GM10266 (cell line): Measurements from ENCODE around the gene CDC26.
A peak's percentile ranks its signal among the peaks of the same experiment; 100 is the strongest.

Experiments
- DNase-seq: peaks from one replicate; pipeline ENCODE4 v3.0.0; 2012; ENCODE audit errors: extremely low spot score
- CTCF ChIP-seq: IDR thresholded peaks from 2 replicates; pipeline ENCODE4 v1.5.1; 2012; ENCODE audit warnings: mild to moderate bottlenecking, low read depth; ENCODE audit not compliant: control insufficient read depth, insufficient read depth; ENCODE audit errors: missing control alignments

The CDC26 gene

GRCh38 chr9:113313261-113313660 is 37.9 kb upstream of the CDC26 start:
- no peak for TF ChIP-seq CTCF
- DNase-seq: no peak

- no peak for DNase-seq
- no peak for TF ChIP-seq CTCF
Measured at GRCh38 chr9:113311961-113312360, 36.6 kb upstream of the CDC26 start.

DNA sequence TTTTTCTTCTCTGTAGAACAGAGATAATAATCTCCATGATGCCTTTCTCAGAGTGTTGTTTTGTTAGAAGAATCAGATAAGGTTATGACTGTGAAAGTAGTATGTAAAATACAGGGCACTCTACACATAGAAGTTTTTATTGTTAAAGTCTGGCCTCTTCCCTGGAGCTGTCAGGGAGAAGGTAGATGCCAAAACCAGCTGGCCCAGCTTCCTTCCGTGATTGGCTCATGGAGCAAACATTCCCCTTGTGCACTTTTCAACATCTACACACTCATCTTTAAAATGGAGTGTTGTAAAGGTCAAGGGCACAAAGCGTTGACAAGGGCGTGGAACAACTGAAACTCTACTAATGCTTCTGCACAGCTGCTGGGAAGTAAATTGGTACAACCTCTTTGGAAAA is 35.2 kb upstream of the CDC26 start:
- DNase-seq: no peak
- TF ChIP-seq CTCF: no peak

- peak; percentile 63 for TF ChIP-seq CTCF
- DNase-seq: peak; percentile 63
Measured at GRCh38 chr9:113309204-113309813, 33.9 kb upstream of the CDC26 start.

DNA sequence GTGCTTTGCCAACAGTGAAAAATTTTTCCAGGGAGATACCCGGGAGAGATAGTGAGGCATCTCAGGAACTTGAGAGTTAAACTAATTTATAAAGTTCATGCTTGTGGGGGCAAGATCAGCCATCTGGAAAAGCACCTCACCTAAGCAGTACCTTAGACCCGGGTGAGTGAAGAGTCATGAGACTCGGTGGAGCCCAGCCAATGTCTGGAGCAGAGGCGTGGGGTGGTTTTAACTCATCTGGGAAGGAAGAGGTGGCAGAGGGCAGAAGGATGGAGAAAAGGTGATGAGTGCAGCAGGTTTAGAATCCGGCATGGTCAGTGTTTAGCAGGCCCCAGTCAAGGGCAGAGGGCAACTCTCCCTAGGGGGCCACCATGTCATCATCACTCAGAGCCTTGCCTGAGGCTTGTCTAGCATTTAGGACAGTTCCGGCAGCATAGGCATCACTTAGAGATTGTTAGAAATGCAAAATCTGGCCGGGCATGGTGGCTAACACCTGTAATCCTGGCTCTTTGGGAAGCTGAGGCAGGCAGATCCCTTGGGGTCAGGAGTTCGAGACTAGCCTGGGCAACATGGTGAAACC is 32.1 kb upstream of the CDC26 start:
- no peak for DNase-seq
- TF ChIP-seq CTCF: no peak

- no peak for DNase-seq
- TF ChIP-seq CTCF: no peak
Measured at GRCh38 chr9:113306566-113306965, 31.2 kb upstream of the CDC26 start.

GRCh38 chr9:113302792-113303418 is 27.5 kb upstream of the CDC26 start, which contains the start of gene RNF183:
TSS of gene RNF183 (minus strand) at chr9:113303376. CDS start at chr9:113298184, 5,192 bp downstream.
- no peak for TF ChIP-seq CTCF
- DNase-seq: no peak
